GM23338 (cell line): ENCODE measurements around the gene NDE1. TPM values are rescaled to one million over a fixed set of nuclear protein-coding genes. Genes with fewer than 3 reads are reported as not detected.
"Not testable (repeated sequence)": the region's sequence is repeated elsewhere in the genome, so short reads cannot be mapped to it uniquely, and the experiment has no call there.

Experiments used
- ATAC-seq: fragments of 200-7000 bp; cut with Tn5 transposase; 3 replicates; pipeline ENCODE4 v1.9.1; 2020
- DNase-seq: peaks from one replicate; pipeline ENCODE4 v3.0.0-alpha.2; 2015; ENCODE audit warnings: low spot score
- H2AFZ ChIP-seq: fragments of 200-600 bp; sonication (generic); 2 replicates; pipeline ENCODE4 v1.8.0; 2016; ENCODE audit warnings: antibody characterized with exemption, mild to moderate bottlenecking, moderate library complexity
- H3F3A ChIP-seq: fragments of 200-600 bp; sonication (generic); replicated peaks from 2 replicates; pipeline ENCODE4 v1.8.0; 2017; ENCODE audit warnings: antibody characterized with exemption, mixed run types, low read depth
- H3K27ac ChIP-seq: fragments of 200-600 bp; sonication (generic); 2 replicates; pipeline ENCODE4 v1.6.1; 2016; ENCODE audit warnings: low read depth
- H3K27me3 ChIP-seq: fragments of 200-600 bp; sonication (generic); 2 replicates; pipeline ENCODE4 v1.8.0; 2016; ENCODE audit warnings: mild to moderate bottlenecking, mixed run types, moderate library complexity; ENCODE audit not compliant: insufficient read depth
- H3K36me3 ChIP-seq: fragments of 200-600 bp; sonication (generic); 2 replicates; pipeline ENCODE4 v1.8.0; 2016; ENCODE audit warnings: mild to moderate bottlenecking; ENCODE audit not compliant: insufficient read depth
- H3K4me1 ChIP-seq: fragments of 200-600 bp; sonication (generic); 2 replicates; pipeline ENCODE4 v1.8.0; 2016; ENCODE audit warnings: mild to moderate bottlenecking, moderate library complexity; ENCODE audit not compliant: insufficient read depth
- H3K4me2 ChIP-seq: fragments of 200-600 bp; sonication (generic); 2 replicates; pipeline ENCODE4 v1.7.1; 2017; ENCODE audit warnings: mixed run types
- H3K4me3 ChIP-seq: fragments of 200-600 bp; sonication (generic); 2 replicates; pipeline ENCODE4 v1.6.1; 2016; ENCODE audit warnings: mixed run types
- H3K79me2 ChIP-seq: fragments of 200-600 bp; sonication (generic); replicated peaks from 2 replicates; pipeline ENCODE4 v1.8.0; 2017; ENCODE audit warnings: mild to moderate bottlenecking; ENCODE audit not compliant: insufficient read depth
- H3K9me2 ChIP-seq: fragments of 200-600 bp; sonication (generic); 2 replicates; pipeline ENCODE4 v1.8.0; 2017; ENCODE audit not compliant: insufficient read depth
- H4K20me1 ChIP-seq: fragments of 200-600 bp; sonication (generic); replicated peaks from 2 replicates; pipeline ENCODE4 v1.8.0; 2017; ENCODE audit warnings: mild to moderate bottlenecking; ENCODE audit not compliant: insufficient read depth
- H3K27ac Mint-ChIP-seq: 2 replicates; pipeline ENCODE4 v1.8.0; 2020; ENCODE audit warnings: inconsistent platforms, mild to moderate bottlenecking, moderate library complexity, mixed read lengths
- H3K27me3 Mint-ChIP-seq: 3 replicates; pipeline ENCODE4 v1.8.0; 2022; ENCODE audit warnings: low read depth, mild to moderate bottlenecking, moderate library complexity, mixed read lengths, inconsistent platforms; ENCODE audit not compliant: insufficient read depth, poor library complexity
- H3K36me3 Mint-ChIP-seq: 3 replicates; pipeline ENCODE4 v1.8.0; 2021; ENCODE audit warnings: low read depth, mild to moderate bottlenecking, inconsistent platforms, moderate library complexity, mixed read lengths
- H3K4me1 Mint-ChIP-seq: 3 replicates; pipeline ENCODE4 v1.8.0; 2020; ENCODE audit warnings: mild to moderate bottlenecking, inconsistent platforms, mixed read lengths
- H3K4me3 Mint-ChIP-seq: 3 replicates; pipeline ENCODE4 v1.8.0; 2021; ENCODE audit warnings: moderate library complexity, mild to moderate bottlenecking, inconsistent platforms, mixed read lengths
- H3K9me3 Mint-ChIP-seq: 3 replicates; pipeline ENCODE4 v1.8.0; 2020; ENCODE audit warnings: moderate library complexity, mild to moderate bottlenecking, inconsistent platforms, mixed read lengths
- CTCF ChIP-seq, 2 experiments: fragments of 200-600 bp in 1 of 2; sonication (generic) in 1 of 2; conservative IDR thresholded peaks; 2 replicates each; pipeline versions ENCODE4 v1.5.1 to v1.6.1; 2016 to 2017; ENCODE audit warnings: antibody characterized with exemption in 2 of 2, low read depth in 2 of 2, mild to moderate bottlenecking in 2 of 2, moderate library complexity in 1 of 2
- POLR2AphosphoS5 ChIP-seq: IDR thresholded peaks from 2 replicates; pipeline ENCODE4 v1.6.1; 2016; ENCODE audit warnings: antibody characterized with exemption, low read depth
- STAT1 ChIP-seq: IDR thresholded peaks from one replicate; pipeline ENCODE4 v1.6.1; 2016; ENCODE audit warnings: antibody characterized with exemption; ENCODE audit not compliant: unreplicated experiment
- ZNF331 ChIP-seq: fragments of 250-450 bp; sonication (Bioruptor Pico); IDR thresholded peaks from 2 replicates; pipeline ENCODE4 v1.5.0; 2020; ENCODE audit warnings: low read depth, mild to moderate bottlenecking, moderate library complexity
- ZNF462 ChIP-seq: fragments of 250-450 bp; sonication (Bioruptor Pico); IDR thresholded peaks from 2 replicates; pipeline ENCODE4 v1.5.0; 2020; ENCODE audit warnings: mild to moderate bottlenecking, moderate library complexity
- polyA plus RNA-seq: library from polyadenylated mRNA; unstranded; fragments of >200 nt; fragmentation: Nextera tagmentation; extraction: Ambion mirVana; gene quantifications from 2 replicates; pipeline ENCODE4 v1.2.1, GENCODE V29; 2016
- total RNA-seq: library from RNA; depleted of rRNA; stranded (reverse); fragments of >200 nt; shearing (Covaris generic); gene quantifications from 2 replicates; pipeline ENCODE4 v1.2.3, GENCODE V29; 2014

Gene NDE1
- total and polyA plus RNA-seq, 2 experiments from 2014 or later: 13.0 to 22.9 TPM

DNA sequence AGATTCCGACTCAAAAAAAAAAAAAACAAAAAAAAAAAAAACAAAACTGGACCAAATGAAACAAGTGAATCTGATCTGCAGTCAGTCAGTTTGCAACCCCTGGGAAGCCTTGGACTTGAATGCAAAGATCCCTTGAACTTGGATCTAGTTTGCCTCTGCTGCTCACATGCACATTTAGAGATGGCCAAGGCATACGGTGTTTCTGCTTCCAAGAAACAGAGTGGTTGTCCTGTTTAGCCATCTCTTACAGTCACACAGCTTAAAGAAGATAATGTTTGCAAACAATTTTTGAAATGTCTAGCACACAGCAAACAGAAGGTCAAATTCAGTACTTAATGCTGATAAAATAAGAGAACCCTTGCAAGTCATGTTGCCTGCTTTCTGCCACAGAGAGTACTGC lies 4.5 kb downstream of the NDE1 start:
- Histone ChIP-seq H3K27ac (no peak overlapping the region), H4K20me1 (peaks cover 12% of the 10 kb centered on the region), H3F3A (peaks cover 6% of the 10 kb centered on the region), H3K79me2 (peaks cover 67% of the 10 kb centered on the region), H2AFZ (no peak overlapping the region), H3K36me3 (no peaks in the 10 kb centered on the region), H3K9me2 (no peaks in the 10 kb centered on the region), H3K4me2 (no peak overlapping the region), H3K27me3 (no peaks in the 10 kb centered on the region), H3K4me1 (no peaks in the 10 kb centered on the region), H3K4me3 (no peak overlapping the region)
- ATAC-seq: no peak
- H3K36me3 Mint-ChIP-seq: peaks cover 9% of the 10 kb centered on the region; the same call in 2 of the 3 replicates
- no peak overlapping the region for H3K27ac Mint-ChIP-seq
- no peak for DNase-seq
- H3K27me3 Mint-ChIP-seq: peaks cover 21% of the 10 kb centered on the region
- no peak for TF ChIP-seq CTCF (conservative IDR thresholded peaks at IDR 0.05; ENCODE audit: low read depth in 2 of 2)
- TF ChIP-seq POLR2AphosphoS5: no peak
- no peak for TF ChIP-seq ZNF331 (CRISPR knock-in tag)
- no peak for TF ChIP-seq STAT1
- no peak for TF ChIP-seq ZNF462 (CRISPR knock-in tag)
- H3K4me3 Mint-ChIP-seq: no peak overlapping the region
- H3K4me1 Mint-ChIP-seq: peaks cover 3% of the 10 kb centered on the region; the same call in 1 of the 3 replicates
- H3K9me3 Mint-ChIP-seq: no peaks in the 10 kb centered on the region

- Histone ChIP-seq H3K79me2 (peaks cover 65% of the 10 kb centered on the region), H4K20me1 (peaks cover 15% of the 10 kb centered on the region)
- not testable (repeated sequence) for H3K27ac Mint-ChIP-seq, H3K9me2 ChIP-seq, H3K27ac ChIP-seq, DNase-seq, H3K36me3 Mint-ChIP-seq, ATAC-seq, H3K4me1 Mint-ChIP-seq, H3F3A ChIP-seq, H3K4me1 ChIP-seq, H3K27me3 ChIP-seq, H3K4me3 ChIP-seq, H3K4me2 ChIP-seq, H2AFZ ChIP-seq, H3K36me3 ChIP-seq, H3K4me3 Mint-ChIP-seq, H3K9me3 Mint-ChIP-seq
- H3K27me3 Mint-ChIP-seq: peaks cover 17% of the 10 kb centered on the region
Measured at GRCh38 chr16:15655561-15655960, 5.5 kb downstream of the NDE1 start.
